Endometrium (tissue), 2 donors: Measurements from ENCODE around the gene LRRC37A2.
"Not testable (repeated sequence)": the region's sequence is repeated elsewhere in the genome, so short reads cannot be mapped to it uniquely, and the experiment has no call there.

ENCODE experiments used
- FAIRE-seq: peaks from 2 replicates; lab custom pipeline; 2012; peaks lifted over from hg19 to GRCh38; lab: Jason Lieb, UNC
- donor health status: control.
- donor health status: control.

Gene LRRC37A2

DNA sequence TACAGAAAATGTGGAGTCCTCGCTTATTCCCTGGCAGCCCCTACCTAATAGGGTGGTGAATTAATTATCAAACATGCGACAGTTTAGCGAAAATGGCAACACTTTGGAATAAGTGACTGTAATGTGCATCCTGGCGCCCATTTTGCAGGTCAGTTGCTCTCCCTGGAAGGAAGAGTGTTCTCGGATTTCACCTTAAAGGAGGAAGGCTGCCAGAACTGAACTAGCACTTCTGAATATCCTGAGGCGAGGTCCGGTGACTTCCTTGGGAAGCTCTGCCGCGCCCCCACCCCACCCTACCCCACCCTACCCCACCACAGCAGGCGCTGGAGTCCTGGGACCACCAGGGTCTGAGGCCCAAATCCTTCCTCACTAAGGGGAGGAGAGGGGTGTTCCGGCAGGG lies at the start of gene LRRC37A2:
TSS of gene LRRC37A2 (plus strand) at position 301 of the 400 bp plus-strand sequence. CDS start 245 bp downstream, outside the sequence.
- not testable (repeated sequence) for FAIRE-seq

DNA sequence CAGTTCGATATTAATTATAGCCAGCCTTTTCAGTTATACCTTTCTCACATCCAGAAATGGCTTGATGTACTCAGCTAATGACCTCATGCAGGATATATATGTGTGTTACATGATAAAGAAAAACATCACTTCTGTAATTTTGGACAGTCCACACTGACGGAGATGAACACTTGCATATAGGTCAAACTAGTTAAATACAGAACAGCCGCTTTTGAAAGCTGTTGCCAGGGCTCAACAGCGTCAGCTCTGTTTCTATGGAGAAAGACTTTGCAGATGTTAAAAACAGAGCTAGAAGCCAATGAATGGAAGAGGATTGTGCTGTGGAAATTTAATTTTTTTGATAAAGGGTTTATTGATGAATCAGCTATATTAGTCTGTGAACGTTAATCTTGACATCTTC lies 44.6 kb upstream of the LRRC37A2 start:
- not testable (repeated sequence) for FAIRE-seq

GRCh38 chr17:46474489-46474888 lies 37.8 kb upstream of the LRRC37A2 start:
- FAIRE-seq: not testable (repeated sequence)

- FAIRE-seq: peak; percentile 12
Observed at GRCh38 chr17:46475583-46475982, 36.7 kb upstream of the LRRC37A2 start.

DNA sequence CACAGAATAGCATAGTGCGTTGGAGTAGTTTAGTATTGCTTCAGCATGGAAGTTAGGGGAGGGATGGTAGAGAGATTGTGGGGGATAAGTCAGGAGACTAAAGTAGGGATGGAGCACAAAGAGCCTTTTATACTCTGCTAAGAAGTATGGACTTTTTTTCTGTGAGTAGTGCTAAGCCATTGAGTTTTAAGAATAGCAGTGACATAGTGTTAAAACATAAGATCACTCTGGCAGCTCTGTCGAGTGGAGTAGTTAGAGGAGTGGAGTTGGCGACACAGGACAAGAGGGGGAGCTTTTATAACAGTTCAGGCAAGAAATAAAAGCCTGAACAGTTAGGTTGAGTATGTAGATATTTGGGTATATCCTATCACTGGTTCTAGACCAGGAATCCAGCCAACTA lies 33.4 kb upstream of the LRRC37A2 start:
- not testable (repeated sequence) for FAIRE-seq

- FAIRE-seq: peak; percentile 88
Observed at GRCh38 chr17:46481310-46481709, 31.0 kb upstream of the LRRC37A2 start.

DNA sequence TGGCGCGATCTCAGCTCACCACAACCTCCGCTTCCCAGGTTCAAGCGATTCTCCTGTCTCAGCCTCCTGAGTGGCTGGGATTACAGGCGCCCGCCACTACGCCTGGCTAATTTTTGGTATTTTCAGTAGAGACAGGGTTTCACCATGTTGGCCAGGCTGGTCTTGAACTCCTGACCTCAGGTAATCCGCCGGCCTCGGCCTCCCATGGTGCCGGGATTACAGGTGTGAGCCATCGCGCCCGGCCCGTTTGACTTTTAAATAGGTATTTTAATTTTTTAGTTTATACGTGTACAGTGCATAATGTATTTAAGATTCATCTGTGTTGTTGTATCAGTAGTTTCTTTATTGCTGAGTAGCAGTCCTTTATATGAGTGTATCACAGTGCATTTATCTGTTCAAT lies 20.2 kb upstream of the LRRC37A2 start:
- FAIRE-seq: not testable (repeated sequence)

DNA sequence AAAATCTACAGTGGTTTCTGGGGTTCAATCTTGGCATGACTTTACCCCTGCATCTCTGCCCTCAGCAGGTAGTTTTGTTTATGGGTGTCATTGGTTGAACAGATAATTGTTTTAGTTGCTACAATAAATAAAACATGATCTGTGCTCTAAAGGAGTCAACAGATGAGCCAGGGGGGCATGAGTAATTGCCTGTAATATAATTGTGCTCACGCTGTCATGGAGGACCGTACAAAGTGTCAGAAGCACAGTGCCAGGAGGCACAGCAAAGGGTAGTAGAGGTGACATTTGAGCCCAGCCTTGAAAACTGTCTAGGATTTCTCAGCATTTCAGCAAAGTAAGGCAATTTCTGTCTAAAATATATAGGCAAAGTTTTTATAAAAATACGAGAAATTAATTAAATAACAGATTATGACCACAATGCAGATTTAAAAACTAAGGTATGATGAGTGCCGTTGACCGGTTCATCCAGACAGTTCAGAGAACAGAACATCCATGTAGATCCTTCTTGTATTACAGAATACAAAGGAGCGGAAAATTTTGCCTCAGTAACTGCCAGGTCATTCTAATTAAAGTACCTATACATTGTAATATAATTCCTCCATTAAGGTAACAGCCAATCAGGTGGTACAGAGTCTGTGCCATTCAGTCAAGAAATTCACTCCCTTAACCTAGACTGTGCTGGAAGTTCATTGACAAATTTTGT lies 12.7 kb upstream of the LRRC37A2 start:
- FAIRE-seq: not testable (repeated sequence)

- not testable (repeated sequence) for FAIRE-seq
Observed at GRCh38 chr17:46505896-46506295, 6.4 kb upstream of the LRRC37A2 start.

GRCh38 chr17:46534716-46535115 lies 22.4 kb downstream of the LRRC37A2 start:
- not testable (repeated sequence) for FAIRE-seq

DNA sequence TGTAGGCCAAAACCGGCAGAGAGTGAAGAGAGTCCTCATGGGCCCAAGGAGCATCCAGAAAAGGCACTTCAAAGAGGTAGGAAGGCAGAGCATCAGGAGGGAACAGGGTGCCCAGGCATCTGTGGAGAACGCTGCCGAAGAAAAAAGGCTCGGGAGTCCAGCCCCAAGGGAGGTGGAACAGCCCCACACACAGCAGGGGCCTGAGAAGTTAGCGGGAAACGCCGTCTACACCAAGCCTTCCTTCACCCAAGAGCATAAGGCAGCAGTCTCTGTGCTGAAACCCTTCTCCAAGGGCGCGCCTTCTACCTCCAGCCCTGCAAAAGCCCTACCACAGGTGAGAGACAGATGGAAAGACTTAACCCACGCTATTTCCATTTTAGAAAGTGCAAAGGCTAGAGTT lies 36.3 kb downstream of the LRRC37A2 start:
- not testable (repeated sequence) for FAIRE-seq

- FAIRE-seq: not testable (repeated sequence)
Observed at GRCh38 chr17:46559155-46559554, 46.9 kb downstream of the LRRC37A2 start.

- not testable (repeated sequence) for FAIRE-seq
Observed at GRCh38 chr17:46560048-46560447, 47.8 kb downstream of the LRRC37A2 start.

DNA sequence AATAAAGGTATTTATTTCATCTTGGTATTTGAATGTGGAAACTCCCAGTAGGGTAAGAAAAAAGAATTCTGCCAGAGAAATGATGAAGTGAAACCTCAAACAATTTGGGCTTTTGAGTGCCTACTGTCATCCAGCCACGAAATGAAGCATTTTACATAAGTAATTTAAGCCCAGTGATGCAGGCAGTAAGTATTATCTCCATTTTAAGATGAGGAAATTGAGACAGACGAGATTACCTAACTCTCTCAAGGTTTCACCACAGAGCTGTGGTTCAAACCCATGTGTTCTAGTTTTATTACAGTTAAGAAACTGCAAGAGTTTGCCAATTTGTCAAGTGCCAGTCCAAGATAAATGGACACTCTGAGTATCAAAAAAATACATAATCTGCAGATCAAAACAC lies 54.0 kb downstream of the LRRC37A2 start:
- not testable (repeated sequence) for FAIRE-seq

DNA sequence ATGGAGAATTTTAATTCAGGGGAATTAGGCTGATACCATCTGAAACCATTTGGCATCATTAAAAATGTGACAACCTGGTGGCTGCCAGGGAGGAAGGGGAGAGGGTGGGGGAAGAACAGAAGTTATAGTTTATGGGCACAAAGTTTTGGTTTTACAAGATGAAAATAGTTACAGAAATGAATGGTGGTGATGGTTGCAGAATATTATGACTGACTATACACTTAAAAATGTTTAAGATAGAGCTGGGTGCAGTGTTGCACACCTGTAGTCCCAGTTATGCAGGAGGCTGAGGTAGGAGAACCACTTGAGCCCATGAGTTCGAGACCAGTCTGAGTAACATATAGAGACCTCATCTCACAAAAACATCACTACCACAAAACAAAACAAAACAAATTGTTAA lies 54.7 kb downstream of the LRRC37A2 start:
- FAIRE-seq: not testable (repeated sequence)

DNA sequence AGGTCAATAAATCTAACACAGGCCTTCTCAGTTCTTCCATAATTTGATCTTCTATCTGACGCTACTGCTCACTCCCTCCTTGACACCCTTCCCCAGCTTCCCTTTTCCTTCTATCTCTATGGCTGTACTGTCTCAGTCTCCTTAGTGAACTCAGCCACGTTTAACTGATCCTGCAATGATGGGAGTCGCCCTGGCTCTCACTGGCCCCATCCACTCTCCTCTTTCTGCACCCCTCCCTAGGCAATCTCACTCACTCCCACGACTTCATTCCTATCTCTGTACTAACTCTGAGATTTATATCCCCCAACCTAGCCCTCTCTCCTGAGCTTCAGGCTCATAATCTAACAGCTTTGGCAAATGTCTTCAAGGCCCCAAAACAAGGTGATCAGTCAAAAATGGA lies 59.5 kb downstream of the LRRC37A2 start:
- FAIRE-seq: not testable (repeated sequence)

DNA sequence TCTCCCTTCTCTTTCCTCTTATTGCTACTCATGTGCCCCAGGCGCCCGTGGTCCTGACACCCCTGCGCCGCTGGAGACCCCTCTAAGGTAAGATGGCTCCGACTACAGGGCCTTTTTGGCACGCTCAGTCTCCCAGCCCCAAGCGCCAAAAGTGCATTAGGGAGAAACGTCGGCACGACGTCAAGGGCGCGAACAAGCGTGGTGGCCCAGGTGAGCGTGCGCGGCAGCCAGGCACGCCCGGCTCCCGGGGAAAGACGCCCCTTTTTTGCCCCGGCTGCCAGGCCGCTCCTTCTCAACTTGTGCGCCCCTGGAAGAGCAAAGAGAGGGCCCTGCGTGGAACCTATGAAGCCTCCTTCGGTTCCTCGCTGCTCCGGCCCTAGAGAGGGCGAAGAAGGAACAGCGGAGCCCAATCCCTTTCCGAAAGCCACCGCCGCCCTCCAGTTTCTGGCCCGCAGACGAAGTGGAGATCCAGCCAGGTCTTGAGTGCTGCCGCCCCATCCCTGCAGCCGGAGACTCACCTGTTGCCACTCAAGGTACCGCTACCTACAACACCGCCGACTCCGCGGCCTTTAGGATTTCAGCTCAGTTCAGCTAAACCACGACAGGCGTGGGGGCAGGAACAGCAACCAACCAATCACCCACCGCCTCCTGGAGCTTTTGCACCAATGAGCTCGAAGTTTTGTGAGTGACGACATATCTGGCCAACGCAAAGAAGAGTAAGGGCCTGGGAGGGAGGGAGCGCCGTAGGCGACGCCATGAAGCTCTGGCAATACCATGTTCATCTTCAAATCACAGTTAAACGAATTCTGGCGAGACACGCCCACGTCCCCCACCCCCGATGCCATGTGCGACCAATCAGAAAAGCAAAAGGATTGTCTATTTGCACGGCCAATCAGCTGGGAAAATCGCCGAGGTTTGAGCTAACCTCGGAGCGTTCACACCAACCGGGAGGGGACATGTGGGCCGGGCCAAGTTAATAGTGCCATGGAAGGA lies 67.1 kb downstream of the LRRC37A2 start, which contains the start of gene ARL17A:
TSS of gene ARL17A (minus strand) at position 609 of the 993 bp plus-strand sequence. CDS start 3,369 bp downstream, outside the sequence.
- FAIRE-seq: peak; percentile 100

DNA sequence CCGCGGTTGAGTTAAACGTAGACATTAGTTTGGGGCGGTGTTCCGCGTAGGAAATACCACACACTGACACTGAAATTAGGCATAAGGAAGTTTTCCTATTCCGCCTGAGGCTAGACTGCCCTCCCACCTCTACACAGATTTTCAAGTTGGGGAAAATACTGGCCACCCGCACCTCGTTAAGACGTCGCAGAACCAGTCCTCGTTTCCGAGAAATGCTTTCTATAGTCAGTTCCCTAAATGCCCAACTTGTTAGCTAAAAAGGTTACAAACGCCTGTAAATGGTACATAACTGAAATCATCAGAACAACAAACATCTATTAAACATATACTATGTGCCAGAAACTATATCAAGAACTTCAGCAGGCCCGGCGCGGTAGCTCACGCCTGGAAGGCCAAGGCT lies 67.8 kb downstream of the LRRC37A2 start:
- FAIRE-seq: peak; percentile 15

GRCh38 chr17:46585444-46585843 lies 73.2 kb downstream of the LRRC37A2 start:
- FAIRE-seq: not testable (repeated sequence)

DNA sequence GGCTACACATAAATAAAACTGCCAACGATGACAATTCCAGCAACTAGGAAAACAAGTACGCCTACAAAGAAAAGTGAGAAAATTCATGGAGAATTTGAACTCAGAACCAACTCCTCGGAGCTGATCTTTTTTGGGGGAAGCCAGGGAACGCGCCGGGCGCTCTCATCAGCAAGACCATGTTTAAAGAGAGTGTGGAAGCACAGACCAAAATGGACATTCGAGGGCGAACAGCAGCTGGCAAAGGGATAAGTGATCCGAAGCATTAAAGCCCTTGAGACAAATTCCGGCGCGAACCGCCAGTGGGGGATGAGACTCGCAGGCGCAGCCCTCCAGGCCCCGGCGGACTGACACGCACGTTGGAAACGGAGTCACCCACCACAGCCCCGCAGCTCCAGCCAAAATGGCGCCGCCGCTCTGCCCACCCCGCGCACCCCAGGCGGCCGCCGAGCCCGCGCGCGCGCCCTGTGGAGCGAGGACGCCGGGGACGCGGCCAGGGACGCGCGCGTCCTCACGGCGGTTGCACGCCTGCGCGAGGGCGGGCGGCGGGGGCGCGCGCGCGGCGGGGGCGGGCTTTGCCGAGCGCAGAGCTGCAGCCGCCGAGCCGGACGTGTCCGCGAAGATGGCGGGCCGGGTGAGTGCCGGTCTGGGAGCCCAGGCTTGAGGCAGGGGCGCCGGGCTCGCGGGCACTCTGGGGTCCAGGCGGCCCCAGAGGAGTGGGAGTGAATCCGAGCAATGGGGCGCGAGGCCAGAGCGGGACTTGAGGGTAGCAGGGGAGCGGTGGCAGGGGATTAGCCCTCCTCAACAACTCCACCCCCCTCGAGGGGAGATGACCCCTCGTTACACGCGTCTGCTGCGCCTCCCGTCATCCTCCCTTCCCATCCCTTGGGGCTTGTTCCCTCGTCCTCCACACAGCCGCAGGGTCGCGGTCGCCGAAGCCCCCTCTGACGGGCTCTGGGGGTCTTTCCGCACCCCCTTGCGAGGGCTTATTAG lies 78.2 kb downstream of the LRRC37A2 start, which contains the start of gene NSF:
TSS of gene NSF (plus strand) at position 513 of the 990 bp plus-strand sequence. CDS start at position 620, 107 bp downstream.
- FAIRE-seq: not testable (repeated sequence)

GRCh38 chr17:46591332-46591731 lies 79.1 kb downstream of the LRRC37A2 start:
- not testable (repeated sequence) for FAIRE-seq
